C4-2B (cell line): ENCODE measurements around the gene DIPK1A.

Experiments used
- CTCF ChIP-seq: fragments of 450-650 bp; conservative IDR thresholded peaks from 2 replicates; pipeline ENCODE4 v1.5.1; 2017; ENCODE audit warnings: mild to moderate bottlenecking
- ZFX ChIP-seq: fragments of 450-650 bp; IDR thresholded peaks from 2 replicates; pipeline ENCODE4 v1.6.1; 2017

- TF ChIP-seq CTCF (no peak), ZFX (no peak)
Measured at GRCh38 chr1:92995441-92996430, 34.5 kb upstream of the DIPK1A start.
